EL (cell line): ENCODE results near the gene PRAMEF17.
"Not testable (repeated sequence)": the region's sequence is repeated elsewhere in the genome, so short reads cannot be mapped to it uniquely, and the experiment has no call there.

Experiments
- DNase-seq: peaks from one replicate; pipeline ENCODE4 v3.0.0-alpha.2; 2016

Gene PRAMEF17, protein sequence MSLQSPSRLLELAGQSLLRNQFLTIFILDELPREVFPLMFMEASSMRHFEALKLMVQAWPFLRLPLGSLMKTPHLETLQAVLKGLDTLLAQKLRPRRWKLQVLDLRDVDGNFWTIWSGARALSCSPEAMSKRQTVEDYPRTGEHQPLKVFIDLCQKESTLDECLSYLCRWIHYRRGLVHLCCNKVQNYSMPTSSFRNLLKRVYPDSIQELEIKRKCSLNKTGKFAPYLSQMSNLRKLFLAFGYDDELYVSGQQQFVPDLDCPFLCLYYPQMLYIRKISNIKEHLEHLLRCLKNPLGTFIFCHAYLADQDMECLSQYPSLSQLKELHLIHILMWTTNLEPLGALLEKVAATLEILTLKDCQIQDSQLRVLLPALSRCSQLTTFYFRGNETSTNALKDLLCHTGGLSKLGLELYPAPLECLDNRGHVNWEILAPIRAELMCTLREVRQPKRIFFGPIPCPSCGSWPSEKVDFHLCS

DNA sequence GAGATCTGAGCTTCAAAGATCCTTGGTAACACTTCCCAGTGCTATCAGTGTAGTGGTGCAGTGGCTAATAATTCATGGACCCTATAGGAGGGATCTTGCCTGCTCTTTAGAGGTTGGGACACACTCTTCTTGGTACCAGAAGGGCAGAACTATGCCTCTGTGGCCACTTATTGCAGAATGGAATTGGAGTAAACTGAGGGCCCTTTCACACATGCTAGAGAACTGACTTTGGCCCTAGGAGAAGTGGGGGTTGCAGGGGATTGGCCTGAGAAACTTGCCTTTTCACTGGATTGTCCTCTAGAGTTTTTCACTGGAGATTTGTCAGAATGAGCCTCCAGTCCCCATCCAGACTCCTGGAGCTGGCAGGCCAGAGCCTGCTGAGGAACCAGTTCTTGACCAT is at the start of gene PRAMEF17:
Gene PRAMEF17 (plus strand): TSS at position 301 of the 400 bp plus-strand sequence. CDS start 26 bp downstream, at position 327.
- DNase-seq: not testable (repeated sequence)

DNA sequence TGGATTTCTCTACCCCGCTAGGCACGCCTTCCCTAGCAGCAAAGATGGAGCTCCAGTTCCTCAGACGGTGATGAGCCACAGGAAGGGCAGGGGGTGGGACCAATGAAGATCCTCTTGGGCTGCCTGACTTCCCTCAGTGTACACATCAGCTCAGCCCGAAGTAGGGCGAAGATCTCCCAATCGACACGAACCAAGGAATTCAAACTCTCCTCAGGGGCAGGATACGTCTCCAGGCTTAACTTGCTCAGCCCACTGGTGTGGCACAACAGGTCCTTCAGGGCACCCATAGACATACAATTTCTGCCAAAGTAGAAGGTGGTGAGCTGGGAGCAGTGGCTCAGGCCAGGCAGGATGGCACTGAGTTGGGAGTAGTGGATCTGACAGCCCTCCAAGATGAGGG is 46.9 kb upstream of the PRAMEF17 start:
- DNase-seq: not testable (repeated sequence)

DNA sequence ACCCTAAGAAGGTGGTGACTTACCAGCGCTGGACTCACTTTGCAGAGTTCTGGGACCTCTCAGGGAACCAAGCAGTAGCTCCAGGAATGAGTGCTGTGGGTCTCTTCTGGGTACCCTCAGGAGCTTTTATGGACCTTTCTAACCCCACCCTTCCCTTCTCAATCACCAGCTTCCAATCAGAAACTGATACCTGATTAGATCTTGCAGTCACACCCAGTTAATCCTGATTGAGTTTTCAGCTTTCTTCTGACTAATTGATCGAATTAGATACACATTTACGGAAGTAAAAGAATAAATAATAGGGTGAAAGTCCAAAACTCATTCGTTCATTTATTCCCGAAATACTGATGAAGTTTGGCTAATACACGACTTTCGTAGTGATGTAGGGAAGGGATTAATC is 42.4 kb upstream of the PRAMEF17 start, which contains the start of gene PRAMEF14:
Gene PRAMEF14 (minus strand): TSS at position 101 of the 400 bp plus-strand sequence. CDS start 1,820 bp downstream, outside the sequence.
- DNase-seq: not testable (repeated sequence)

DNA sequence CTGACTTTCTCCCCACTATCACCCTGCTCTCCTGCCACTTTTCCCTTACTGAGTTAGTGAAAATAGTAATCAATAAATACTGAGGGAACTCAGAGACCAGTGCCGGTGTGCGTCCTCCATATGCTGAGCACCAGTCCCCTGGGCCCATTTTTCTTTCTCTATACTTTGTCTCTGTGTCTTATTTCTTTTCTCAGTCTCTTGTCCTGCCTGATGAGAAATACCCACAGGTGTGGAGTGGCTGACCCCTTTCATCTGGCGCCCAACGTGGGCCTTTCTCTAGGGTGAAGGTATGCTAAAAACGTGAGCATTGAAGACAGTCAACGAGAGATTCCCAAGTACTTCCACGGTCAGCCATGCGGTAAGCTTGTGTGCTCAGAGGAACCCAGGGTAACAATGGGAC is 36.0 kb upstream of the PRAMEF17 start:
- not testable (repeated sequence) for DNase-seq

DNA sequence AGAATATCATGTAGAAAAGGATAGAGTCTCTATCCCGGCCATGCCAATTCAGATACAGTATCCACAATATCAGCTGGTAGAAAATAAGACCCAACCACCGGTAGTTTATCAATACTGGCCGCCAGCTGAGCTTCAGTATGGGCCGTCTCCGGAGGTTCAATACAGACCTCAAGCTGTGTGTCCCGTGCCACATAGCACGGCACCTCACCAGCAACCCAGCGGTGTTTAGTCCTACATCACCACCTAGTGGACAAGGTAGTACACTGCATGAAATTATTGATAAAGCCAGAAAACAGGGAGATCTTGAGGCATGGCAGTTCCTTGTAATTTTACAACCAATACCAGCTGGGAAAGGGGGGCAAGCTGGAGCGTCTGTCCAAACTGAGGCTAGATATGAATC is 35.0 kb upstream of the PRAMEF17 start:
- DNase-seq: not testable (repeated sequence)

DNA sequence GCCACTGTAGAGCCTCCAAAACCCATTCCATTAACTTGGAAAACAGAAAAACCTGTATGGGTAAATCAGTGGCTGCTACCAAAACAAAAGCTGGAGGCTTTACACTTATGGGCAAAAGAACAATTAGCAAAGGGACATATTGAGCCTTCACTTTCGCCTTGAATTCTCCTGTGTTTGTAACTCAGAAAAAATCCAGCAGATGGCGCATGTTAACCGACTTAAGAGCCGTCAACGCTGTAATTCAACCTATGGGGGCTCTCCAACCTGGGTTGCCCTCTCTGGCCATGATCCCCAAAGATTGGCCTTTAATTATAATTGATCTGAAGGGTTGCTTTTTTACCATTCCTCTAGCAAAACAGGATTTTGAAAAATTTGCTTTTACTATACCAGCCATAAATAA is 32.7 kb upstream of the PRAMEF17 start:
- DNase-seq: peak; percentile 13

DNA sequence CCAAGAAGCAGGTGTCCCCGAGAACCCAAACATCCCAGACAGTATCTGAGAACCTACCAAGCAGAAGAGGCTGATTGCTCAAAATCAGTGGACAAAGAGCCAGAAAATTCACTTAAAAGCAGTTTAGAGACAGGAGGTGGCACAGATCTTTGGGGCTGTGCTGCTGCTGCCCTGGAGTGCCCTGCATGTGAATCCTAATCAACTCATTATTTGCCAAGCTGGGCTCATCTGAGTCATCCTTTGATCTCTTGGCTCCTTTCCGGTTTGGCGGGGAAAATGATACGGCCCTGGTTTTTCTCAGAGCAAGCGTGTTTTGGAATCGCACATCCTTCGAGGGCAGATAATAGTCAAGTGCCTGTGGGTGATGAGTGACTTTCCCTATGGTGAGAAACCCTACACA is 27.1 kb upstream of the PRAMEF17 start:
- DNase-seq: not testable (repeated sequence)

DNA sequence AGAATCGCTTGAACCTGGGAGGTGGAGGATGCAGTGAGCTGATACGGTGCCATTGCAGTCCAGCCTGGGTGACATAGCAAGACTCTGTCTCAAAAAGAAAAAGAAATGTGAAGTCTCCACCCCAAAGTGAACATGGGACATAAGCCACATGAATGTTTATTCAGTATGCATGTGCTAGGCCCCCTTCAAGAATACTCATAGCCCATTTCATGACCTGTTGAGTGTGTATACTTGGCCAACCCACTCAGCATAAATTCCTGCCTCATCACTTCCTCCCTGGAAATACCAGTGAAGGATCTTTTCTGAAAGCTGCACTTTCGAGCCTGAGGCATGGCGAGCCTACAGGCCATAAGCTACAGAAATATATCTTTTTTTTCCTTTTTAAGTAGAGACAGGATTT is 24.5 kb upstream of the PRAMEF17 start:
- not testable (repeated sequence) for DNase-seq

DNA sequence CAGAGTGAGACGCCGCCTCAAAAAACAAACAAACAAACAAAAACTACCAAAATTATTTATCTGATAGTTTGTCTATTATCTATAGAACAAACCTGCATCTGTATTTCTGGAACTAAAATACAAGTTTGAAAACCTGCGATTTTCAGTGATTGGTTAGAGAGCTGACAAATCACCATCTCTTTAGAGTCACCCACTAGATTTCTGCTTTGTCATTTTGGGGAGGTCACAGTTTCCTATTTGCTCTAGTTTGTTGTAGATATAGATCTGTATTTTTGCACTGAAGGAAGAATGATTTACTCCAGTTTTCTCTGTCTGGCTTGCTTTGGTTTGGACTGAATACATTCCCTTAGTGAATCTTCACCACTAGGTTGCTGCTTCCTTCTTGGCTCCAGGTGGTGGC is 22.9 kb upstream of the PRAMEF17 start:
- not testable (repeated sequence) for DNase-seq

DNA sequence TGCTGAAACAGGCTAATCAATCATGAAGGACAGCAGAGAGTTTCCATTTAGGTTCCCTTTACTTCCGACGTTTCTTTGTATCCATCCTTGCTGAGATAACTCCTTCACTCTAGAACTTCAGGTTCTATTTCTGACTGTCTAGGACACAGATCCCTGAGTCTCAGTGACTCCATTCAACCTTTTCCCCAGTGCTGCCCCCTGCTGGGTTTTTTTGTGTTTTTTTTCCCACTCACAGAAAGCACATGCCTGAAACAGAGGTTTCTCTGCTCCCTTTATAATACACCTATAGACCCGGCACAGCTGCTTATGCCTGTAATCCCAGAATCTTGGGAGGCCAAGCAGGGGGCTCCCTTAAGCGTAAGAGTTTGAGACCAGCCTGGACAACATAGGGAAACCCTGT is 20.9 kb upstream of the PRAMEF17 start:
- not testable (repeated sequence) for DNase-seq

DNA sequence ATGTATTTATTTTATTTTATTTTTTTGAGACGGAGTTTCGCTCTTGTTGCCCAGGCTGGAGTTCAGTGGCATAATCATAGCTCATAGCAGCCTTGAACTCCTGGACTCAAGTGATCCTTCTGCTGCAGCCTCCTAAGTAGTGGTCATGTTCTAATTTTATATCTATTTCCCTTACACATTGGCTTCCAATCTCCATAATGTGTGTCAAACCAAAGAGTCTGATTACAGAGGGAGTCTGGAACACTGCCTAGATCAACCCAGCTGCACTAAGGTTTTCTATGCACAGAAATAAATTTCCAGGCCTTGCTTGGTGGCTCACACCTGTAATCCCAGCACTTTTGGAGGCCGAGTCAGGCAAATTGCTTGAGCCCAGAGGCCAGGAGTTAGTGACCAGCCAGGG is 10.4 kb upstream of the PRAMEF17 start:
- DNase-seq: not testable (repeated sequence)

DNA sequence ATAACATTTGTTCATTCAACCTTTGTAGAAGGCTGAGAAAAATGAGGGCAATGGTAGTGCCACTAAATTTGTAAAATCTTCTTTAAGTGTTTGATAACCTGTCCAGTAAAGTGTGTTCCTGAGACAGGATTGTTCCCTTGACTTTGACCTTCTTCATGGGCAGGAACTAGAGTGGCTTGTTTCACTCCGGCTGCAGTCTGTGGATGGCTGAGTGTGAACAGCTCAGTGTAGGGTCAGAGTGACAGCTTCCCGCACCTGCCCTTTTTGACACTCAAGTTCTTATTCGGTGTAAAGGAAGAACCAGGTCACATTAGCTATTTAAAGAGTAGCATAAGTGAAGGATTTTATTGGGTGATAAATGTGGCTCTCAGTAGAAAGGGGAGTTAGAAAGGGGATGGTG is 9.1 kb upstream of the PRAMEF17 start:
- not testable (repeated sequence) for DNase-seq

DNA sequence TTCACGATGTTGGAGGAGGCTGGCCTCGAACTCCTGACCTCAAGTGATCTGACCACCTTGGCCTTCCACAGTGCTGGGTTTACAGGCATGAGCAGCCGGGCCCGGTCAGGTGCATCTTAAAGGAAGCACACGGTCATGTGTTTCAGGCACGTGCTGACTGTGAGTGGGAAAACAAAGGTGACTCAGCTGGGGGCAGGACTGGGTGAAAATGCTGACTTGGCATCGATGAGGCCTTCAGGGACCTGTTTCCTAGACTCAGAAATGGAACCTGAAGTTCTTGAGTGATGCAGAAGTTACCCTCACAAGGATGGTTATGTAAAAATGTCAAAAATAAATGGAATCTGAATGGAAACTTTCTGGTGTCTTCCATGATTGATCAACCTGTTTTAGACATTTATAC is 3.6 kb downstream of the PRAMEF17 start:
- not testable (repeated sequence) for DNase-seq

DNA sequence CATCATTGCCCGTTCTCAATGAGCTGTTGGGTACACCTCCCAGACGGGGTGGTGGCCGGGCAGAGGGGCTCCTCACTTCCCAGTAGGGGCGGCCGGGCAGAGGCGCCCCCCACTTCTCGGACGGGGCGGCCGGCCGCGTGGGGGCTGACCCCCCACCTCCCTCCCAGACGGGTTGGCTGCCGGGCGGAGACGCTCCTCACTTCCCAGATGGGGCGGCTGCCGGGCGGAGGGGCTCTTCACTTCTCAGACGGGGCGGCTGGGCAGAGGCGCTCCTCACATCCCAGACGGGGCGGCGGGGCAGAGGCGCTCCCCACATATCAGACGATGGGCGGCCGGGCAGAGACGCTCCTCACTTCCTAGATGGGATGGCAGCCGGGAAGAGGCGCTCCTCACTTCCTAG is 5.3 kb downstream of the PRAMEF17 start:
- not testable (repeated sequence) for DNase-seq

DNA sequence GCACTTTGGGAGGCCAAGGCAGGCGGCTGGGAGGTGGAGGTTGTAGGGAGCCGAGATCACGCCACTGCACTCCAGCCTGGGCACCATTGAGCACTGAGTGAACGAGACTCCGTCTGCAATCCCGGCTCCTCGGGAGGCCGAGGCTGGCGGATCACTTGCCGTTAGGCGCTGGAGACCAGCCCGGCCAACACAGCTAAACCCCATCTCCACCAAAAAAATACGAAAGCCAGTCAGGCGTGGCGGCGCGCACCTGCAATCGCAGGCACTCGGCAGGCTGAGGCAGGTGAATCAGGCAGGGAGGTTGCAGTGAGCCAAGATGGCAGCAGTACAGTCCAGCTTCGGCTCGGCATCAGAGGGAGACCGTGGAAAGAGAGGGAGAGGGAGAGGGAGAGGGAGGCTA is 5.9 kb downstream of the PRAMEF17 start:
- DNase-seq: not testable (repeated sequence)

DNA sequence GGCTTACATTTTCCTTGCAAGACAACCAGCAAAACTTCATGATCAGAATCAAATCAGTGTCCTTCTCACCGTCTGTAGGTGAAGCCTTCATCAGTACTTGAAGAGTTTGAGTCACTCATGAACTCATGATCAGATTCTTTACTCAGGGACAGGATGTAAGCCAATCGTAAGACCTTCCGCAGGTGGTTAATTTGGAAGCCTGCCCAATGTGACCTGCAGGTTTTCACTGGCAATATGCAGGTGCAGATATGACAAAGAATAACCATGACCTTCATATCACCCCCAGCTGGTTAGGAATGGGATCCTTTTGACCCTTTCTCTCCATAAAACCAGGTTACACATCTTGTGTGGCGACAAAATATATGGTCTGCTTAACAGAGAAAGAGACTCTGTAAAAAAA is 18.4 kb downstream of the PRAMEF17 start:
- no peak for DNase-seq

DNA sequence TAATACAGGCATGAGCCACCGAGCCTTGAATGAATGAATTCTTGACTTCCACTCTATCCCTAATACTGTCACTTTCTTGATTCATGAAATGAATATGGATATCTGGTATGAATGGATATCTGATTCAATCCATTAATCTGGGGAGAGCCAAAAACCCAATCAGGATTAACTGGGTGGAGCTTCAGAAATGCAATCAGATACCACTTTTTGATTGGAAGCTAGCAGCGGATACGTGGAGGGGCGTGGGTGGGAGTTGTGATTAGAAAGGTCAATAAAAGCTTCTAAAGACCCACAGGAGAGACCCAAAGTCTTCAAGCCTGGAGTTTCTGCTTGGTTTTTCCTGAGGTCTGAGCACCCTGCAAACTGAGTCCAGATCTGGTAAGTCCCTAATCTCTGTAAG is 20.7 kb downstream of the PRAMEF17 start, which contains the start of gene PRAMEF20:
Gene PRAMEF20 (plus strand): TSS at position 301 of the 400 bp plus-strand sequence. CDS start 5,905 bp downstream, outside the sequence.
- DNase-seq: not testable (repeated sequence)

DNA sequence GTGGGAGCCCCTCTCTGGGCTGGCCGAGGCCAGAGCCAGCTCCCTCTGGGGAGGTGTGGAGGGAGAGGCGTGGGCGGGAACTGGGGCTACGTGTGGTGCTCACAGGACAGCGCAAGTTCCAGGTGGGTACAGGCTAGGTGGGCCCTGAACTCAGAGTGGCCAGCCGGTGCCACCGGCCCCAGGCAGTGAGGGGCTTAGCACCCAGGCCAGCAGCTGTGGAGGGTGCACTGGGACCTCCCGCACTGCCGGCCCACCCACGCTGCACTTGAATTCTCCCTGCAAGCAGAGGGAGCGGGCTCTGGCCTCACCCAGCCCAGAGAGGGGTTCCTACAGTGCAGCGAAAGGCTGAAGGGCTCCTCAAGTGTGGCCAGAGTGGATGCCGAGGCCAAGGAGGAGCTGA is 41.1 kb downstream of the PRAMEF17 start:
- DNase-seq: no peak

DNA sequence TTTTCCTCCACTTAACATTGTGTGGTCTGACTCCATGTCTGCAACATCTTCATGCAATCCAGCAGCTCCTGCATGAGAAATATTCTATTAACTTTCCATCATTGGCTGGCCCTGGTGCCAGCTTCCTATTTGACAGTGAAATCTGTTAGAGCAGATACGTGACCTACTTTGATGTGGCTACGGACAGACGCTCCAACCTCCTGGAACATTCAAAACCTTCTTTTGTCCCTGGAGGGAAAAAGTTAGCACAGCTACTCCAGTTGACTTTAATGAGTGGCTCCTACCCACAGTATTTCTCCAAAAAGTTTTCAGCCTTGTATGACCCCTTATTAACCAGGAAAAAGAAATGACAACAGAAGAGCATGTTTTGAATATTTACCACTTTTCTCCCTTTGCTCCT is 42.8 kb downstream of the PRAMEF17 start:
- no peak for DNase-seq

DNA sequence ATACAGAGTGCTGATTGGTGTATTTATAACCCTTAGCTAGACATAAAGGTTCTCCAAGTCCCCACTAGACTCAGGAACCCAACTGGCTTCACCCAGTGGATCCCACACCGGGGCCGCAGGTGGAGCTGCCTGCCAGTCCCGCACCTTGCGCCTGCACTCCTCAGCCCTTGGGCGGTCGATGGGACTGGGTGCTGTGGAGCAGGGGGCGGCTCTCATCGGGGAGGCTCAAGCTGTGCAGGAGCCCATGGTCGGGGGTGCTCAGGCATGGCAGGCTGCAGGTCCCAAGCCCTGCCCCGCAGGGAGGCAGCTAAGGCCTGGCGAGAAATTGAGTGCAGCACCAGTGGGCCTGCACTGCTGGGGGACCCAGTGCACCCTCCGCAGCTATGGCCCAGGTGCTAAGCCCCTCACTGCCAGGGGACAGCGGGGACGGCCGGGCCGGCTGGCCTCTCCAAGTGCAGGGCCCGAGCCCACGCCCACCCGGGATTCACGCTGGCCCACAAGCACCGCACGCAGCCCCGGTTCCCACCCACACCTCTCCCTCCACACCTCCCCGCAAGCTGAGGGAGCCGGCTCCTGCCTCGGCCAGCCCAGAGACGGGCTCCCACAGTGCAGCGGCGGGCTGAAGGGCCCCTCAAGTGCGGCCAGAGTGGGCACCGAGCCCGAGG is 44.4 kb downstream of the PRAMEF17 start:
- not testable (repeated sequence) for DNase-seq

DNA sequence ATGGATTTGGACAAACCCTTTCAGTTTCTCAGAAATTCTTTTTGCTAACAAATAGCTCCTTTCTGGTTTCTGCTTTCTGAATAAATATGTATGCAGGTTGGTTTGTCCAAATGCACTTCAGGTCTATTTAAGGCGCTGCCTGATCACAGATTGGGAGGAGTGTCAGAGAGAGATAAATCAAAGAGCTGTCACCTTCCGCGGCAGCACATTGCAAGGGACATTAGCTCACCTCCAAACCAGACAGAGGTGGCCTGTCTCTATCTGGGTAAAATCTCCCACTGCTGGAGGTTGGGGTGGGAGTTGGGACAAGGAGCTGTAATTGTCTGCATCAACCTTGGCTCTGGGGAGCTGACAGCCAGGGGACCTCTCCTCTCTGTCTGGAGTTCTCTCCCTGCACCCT is 46.0 kb downstream of the PRAMEF17 start:
- DNase-seq: no peak

DNA sequence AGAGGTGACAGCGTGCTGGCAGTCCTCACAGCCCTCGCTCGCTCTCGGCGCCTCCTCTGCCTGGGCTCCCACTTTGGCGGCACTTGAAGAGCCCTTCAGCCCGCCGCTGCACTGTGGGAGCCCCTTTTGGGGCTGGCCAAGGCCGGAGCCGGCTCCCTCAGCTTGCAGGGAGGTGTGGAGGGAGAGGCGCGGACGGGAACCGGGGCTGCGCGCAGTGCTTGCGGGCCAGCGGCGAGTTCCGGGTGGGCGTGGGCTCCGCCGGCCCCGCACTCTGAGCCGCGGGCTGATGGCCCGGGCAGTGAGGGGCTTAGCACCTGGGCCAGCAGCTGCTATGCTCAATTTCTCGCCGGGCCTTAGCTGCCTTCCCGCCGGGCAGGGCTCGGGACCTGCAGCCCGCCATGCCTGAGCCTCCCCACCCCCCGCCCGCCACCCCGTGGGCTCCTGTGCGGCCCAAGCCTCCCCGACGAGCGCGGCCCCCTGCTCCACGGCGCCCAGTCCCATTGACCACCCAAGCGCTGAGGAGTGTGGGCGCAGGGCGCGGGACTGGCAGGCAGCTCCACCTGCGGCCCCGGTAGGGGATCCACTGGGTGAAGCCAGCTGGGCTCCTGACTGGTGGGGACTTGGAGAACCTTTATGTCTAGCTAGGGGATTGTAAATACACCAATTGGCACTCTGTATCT is 49.8 kb downstream of the PRAMEF17 start:
- not testable (repeated sequence) for DNase-seq
